ENCODE measurements around the gene PAWR.

DNA sequence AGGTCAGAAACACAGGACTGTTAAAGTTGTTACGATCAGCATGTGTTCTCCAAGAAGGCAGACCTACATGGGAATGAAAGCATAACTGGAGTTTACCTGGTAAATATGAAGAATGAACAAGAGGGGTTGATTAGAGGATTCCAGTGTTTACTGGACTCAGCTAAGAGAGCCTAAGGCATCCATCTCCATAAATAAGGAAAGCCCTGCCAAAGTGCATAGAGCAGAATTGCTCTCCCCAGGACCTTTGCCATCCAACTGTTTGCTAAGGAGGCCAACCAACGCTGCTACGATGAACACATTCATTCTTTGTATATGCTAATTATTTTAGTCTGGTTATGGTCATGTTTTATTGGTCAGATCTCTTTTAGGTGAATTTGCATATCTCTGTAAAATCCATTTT is 17.1 kb upstream of the PAWR start:
- TF ChIP-seq TEAD4 (IDR thresholded peaks at IDR 0.05) = no peak
- no peak for TF ChIP-seq RAD21 (IDR thresholded peaks at IDR 0.05; ENCODE audit: low read depth)
- TF ChIP-seq YY1 (IDR thresholded peaks at IDR 0.05; ENCODE audit: low read depth) = no peak
- no peak for TF ChIP-seq EGR1 (IDR thresholded peaks at IDR 0.05)
- no peak for TF ChIP-seq CEBPB (IDR thresholded peaks at IDR 0.05)
- TF ChIP-seq, protein P1, sequence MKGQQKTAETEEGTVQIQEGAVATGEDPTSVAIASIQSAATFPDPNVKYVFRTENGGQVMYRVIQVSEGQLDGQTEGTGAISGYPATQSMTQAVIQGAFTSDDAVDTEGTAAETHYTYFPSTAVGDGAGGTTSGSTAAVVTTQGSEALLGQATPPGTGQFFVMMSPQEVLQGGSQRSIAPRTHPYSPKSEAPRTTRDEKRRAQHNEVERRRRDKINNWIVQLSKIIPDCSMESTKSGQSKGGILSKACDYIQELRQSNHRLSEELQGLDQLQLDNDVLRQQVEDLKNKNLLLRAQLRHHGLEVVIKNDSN (IDR thresholded peaks at IDR 0.05) = no peak
- TF ChIP-seq, protein P2, sequence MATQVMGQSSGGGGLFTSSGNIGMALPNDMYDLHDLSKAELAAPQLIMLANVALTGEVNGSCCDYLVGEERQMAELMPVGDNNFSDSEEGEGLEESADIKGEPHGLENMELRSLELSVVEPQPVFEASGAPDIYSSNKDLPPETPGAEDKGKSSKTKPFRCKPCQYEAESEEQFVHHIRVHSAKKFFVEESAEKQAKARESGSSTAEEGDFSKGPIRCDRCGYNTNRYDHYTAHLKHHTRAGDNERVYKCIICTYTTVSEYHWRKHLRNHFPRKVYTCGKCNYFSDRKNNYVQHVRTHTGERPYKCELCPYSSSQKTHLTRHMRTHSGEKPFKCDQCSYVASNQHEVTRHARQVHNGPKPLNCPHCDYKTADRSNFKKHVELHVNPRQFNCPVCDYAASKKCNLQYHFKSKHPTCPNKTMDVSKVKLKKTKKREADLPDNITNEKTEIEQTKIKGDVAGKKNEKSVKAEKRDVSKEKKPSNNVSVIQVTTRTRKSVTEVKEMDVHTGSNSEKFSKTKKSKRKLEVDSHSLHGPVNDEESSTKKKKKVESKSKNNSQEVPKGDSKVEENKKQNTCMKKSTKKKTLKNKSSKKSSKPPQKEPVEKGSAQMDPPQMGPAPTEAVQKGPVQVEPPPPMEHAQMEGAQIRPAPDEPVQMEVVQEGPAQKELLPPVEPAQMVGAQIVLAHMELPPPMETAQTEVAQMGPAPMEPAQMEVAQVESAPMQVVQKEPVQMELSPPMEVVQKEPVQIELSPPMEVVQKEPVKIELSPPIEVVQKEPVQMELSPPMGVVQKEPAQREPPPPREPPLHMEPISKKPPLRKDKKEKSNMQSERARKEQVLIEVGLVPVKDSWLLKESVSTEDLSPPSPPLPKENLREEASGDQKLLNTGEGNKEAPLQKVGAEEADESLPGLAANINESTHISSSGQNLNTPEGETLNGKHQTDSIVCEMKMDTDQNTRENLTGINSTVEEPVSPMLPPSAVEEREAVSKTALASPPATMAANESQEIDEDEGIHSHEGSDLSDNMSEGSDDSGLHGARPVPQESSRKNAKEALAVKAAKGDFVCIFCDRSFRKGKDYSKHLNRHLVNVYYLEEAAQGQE (IDR thresholded peaks at IDR 0.05; ENCODE audit: low read depth) = no peak
- TF ChIP-seq EP300 (IDR thresholded peaks at IDR 0.05; ENCODE audit: borderline replicate concordance) = no peak
- TF ChIP-seq CREB1 (IDR thresholded peaks at IDR 0.05; ENCODE audit: low read depth) = no peak
- TF ChIP-seq TAF1 (IDR thresholded peaks at IDR 0.05; ENCODE audit: low read depth) = no peak
- TF ChIP-seq TCF12 (IDR thresholded peaks at IDR 0.05; ENCODE audit: low read depth) = no peak
- no peak for TF ChIP-seq FOXM1 (IDR thresholded peaks at IDR 0.05; ENCODE audit: borderline replicate concordance, low read depth)
- no peak for TF ChIP-seq ZBTB7A (IDR thresholded peaks at IDR 0.05; ENCODE audit: low read depth)
